Measurements from ENCODE around the gene FXYD4. TPM values are rescaled to one million over a fixed set of nuclear protein-coding genes. Genes with fewer than 3 reads are reported as not detected.

Gene FXYD4
- total RNA-seq, 1 experiment from 2014 or later, result 0.50 TPM

GRCh38 chr10:43343126-43343525 lies 28.3 kb upstream of the FXYD4 start:
- no peak for DNase-seq (ENCODE audit: extremely low read depth, low read depth)

GRCh38 chr10:43344051-43344450 lies 27.4 kb upstream of the FXYD4 start:
- peak; percentile 21 for DNase-seq (ENCODE audit: extremely low read depth, low read depth)

GRCh38 chr10:43347997-43348396 lies 23.4 kb upstream of the FXYD4 start:
- no peak for DNase-seq (ENCODE audit: extremely low read depth, low read depth)

- DNase-seq (ENCODE audit: extremely low read depth, low read depth), result peak; percentile 85
Measured at GRCh38 chr10:43348511-43349312, 22.7 kb upstream of the FXYD4 start.

- no peak for DNase-seq (ENCODE audit: extremely low read depth, low read depth)
Measured at GRCh38 chr10:43350156-43350555, 21.3 kb upstream of the FXYD4 start.

GRCh38 chr10:43350686-43351085 lies 20.8 kb upstream of the FXYD4 start:
- no peak for DNase-seq (ENCODE audit: extremely low read depth, low read depth)

GRCh38 chr10:43351301-43351700 lies 20.1 kb upstream of the FXYD4 start:
- DNase-seq (ENCODE audit: extremely low read depth, low read depth), result no peak

GRCh38 chr10:43352951-43353350 lies 18.5 kb upstream of the FXYD4 start:
- no peak for DNase-seq (ENCODE audit: extremely low read depth, low read depth)

GRCh38 chr10:43353495-43354329 lies 17.7 kb upstream of the FXYD4 start:
- no peak for DNase-seq (ENCODE audit: extremely low read depth, low read depth)

GRCh38 chr10:43354330-43354635 lies 17.2 kb upstream of the FXYD4 start:
- no peak for DNase-seq (ENCODE audit: extremely low read depth, low read depth)

- no peak for DNase-seq (ENCODE audit: extremely low read depth, low read depth)
Measured at GRCh38 chr10:43354879-43355380, 16.5 kb upstream of the FXYD4 start.

GRCh38 chr10:43355749-43356371 lies 15.6 kb upstream of the FXYD4 start:
- DNase-seq (ENCODE audit: extremely low read depth, low read depth), result peak; percentile 78

GRCh38 chr10:43360086-43360485 lies 11.3 kb upstream of the FXYD4 start:
- DNase-seq (ENCODE audit: extremely low read depth, low read depth), result no peak

GRCh38 chr10:43361547-43362190 lies 9.8 kb upstream of the FXYD4 start:
- no peak for DNase-seq (ENCODE audit: extremely low read depth, low read depth)

GRCh38 chr10:43362191-43362839 lies 9.1 kb upstream of the FXYD4 start:
- peak; percentile 92 for DNase-seq (ENCODE audit: extremely low read depth, low read depth)

- DNase-seq (ENCODE audit: extremely low read depth, low read depth), result no peak
Measured at GRCh38 chr10:43365001-43365400, 6.4 kb upstream of the FXYD4 start.

- no peak for DNase-seq (ENCODE audit: extremely low read depth, low read depth)
Measured at GRCh38 chr10:43369921-43370320, 1.5 kb upstream of the FXYD4 start.

- DNase-seq (ENCODE audit: extremely low read depth, low read depth), result no peak
Measured at GRCh38 chr10:43370671-43371215, 693 bp upstream of the FXYD4 start.

- DNase-seq (ENCODE audit: extremely low read depth, low read depth), result no peak
Measured at GRCh38 chr10:43372765-43373361, 1.4 kb downstream of the FXYD4 start.

GRCh38 chr10:43373461-43373860 lies 2.0 kb downstream of the FXYD4 start:
- no peak for DNase-seq (ENCODE audit: extremely low read depth, low read depth)

Data from NCI-H460 (cell line).